NCI-H2081 (cell line): Measurements from ENCODE around the gene BOLL.
"Not testable (repeated sequence)": the region's sequence is repeated elsewhere in the genome, so short reads cannot be mapped to it uniquely, and the experiment has no call there.

Source experiments
- DNase-seq, 2 experiments: peaks; one replicate each; lab custom pipeline; 2025; lab: John Stamatoyannopoulos, UW

The BOLL gene, protein sequence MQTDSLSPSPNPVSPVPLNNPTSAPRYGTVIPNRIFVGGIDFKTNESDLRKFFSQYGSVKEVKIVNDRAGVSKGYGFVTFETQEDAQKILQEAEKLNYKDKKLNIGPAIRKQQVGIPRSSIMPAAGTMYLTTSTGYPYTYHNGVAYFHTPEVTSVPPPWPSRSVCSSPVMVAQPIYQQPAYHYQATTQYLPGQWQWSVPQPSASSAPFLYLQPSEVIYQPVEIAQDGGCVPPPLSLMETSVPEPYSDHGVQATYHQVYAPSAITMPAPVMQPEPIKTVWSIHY

DNA sequence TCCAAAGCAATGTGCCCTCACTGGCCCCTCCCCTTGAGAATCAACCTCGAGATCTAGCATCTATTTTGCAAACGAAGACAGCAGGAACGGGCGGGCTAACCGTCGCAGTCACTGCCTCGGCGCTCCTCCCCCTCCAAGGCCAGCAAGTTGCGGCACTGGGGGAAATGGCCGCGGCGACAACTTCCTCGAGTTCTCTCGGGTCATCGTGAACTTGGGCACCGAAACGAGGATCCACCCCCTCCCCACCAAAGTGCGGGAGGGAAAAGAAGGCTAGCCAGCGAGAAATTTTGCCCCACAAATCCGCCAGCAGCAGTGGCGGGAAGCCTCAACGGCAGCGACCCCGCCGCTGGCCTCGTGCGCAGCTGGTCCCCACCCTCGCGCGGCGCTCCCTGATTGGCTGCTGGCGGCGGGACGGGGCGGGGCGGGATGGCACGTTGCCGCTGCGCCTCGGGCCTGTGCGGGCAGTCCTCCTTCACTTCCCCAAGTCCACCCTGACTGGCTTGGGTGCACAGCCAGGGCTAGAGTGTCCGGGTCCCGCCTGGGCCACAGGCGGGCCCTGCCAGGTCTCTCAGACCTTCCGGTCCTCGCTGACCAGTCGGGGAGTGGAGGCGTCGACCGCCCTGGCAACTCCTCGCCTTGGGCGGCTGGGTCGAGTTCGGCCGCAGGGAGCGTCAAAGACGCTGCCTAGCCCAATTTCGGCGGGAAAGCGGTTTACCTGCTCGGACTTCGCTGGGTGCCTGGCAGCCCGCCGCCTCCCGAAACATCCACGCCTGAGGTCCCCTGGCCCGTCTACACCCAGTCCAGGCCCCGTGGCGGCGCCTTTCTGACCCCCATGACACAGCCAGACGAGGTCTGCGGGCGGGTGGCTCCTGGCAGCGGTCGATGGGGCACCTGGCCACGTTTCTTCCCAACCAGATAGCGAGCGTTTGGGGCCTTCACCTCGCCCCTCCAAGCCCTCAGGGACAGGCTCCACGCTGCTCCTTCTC is at the start of gene BOLL:
TSS of gene BOLL (minus strand) at position 364 of the 986 bp plus-strand sequence. CDS start 3,469 bp downstream, outside the sequence.
- no peak for DNase-seq

DNA sequence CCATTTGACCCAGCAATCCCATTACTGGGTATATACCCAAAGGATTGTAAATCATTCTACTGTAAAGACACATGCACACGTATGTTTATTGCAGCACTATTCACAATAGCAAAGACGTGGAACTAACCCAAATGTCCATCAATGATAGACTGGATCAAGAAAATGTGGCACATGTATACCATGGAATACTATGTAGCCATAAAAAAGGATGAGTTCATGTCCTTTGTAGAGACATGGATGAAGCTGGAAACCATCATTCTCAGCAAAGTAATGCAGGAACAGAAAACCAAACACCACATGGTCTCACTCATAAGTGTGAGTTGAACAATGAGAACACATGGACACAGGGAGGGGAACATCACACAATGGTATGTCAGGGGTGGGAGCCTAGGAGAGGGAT is 49.7 kb upstream of the BOLL start:
- DNase-seq: not testable (repeated sequence)

DNA sequence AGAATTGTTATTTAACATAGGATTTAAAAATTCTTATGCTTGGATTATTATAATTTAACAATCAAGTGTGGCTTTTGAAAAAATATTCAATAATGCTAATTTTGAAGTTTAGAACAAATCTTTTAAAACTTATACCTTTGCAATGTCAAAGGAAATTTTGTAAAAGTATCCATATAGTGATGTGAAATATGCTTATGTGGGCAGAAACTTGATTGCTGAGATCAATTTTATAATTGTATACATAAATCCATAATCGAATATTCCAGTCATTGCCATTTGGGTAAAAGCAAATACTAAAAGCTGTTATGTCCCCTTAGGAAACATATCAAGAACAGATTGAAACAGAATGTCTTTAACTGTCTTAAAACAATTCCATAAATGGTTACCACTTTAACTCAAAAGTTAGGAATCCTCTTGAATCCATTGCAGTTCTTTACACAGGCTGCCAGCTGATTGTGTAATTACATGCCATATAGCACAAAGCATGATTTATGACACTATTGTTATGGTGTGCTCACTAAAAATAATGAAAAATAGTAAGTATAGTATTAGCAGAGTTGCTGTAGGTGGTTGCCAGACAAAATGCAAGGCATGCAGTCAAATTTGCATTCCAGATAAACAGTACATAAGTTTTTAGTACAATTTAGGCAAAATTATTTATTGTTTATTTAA is 43.5 kb upstream of the BOLL start:
- peak in 1 of 2 experiments; percentile 20 for DNase-seq

DNA sequence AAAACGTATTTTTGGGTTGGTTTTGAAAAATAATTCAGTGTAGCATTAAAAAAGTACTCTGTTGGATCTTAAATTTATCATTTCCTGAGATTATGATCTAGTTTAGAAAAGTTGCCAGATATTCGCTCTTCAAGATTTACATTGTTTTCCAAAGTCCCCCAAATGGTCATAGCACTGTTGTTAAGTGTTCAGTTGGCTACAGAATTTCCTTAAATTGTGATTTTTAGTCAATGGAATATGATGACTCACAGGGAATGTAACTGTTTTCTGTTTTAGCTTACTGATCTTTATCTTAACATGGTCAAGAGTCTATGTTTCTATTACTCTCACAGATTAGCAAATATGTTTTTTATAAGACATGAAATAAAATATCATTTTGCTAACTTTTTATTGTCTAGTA is 42.5 kb upstream of the BOLL start:
- no peak for DNase-seq

DNA sequence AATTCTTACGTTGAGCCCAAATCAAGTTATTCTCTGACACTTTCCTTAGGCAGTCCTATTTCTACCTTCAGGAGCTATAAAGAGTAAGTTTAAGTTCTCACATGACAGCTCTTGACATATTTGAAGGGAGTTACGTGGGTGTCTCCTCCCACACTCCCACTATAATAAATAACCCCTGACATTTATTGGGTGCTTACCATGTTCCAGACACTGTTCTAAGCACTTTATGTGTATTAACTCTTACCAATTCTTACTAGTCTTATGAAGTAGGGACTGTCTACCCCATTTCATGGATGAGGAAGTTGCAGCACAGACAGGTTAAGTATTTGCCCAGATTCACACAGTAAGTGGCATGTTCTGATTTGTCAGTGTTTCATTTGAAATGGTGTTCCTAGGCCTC is 37.2 kb upstream of the BOLL start:
- DNase-seq: no peak

DNA sequence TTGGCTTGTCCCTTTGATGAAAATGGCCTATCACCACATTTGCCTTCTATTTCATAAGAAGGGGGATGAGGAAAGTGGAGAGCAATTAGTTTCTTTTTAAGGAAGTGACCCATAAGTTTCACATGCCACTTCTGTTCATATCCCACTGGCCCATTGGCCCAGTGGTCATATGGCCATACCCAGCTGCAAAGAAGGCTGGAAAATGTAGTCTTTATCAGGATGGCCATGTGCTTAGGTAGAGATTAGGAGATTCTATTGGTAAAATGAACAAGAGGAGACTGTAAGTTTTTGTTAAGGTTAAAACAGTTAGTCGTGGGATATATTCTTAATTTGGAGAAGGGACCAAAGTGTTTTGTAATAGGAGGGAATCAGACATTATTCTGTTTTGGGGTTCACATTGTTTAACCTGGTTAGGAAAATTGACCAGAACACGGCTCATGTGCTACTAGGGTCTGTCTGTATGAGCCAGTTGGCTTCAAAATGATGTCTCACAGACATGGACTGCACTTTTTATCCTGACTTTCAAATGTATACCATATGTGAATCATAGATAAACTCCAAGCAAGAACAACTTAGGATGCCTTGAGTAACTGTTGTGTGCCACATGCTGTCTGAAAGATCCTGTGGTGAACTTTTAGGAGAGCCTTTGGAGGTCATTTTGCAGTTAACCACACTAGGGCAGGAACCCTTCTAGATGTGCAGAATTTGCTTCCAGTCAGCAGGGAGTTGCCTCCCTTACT is 36.6 kb upstream of the BOLL start:
- DNase-seq: no peak

DNA sequence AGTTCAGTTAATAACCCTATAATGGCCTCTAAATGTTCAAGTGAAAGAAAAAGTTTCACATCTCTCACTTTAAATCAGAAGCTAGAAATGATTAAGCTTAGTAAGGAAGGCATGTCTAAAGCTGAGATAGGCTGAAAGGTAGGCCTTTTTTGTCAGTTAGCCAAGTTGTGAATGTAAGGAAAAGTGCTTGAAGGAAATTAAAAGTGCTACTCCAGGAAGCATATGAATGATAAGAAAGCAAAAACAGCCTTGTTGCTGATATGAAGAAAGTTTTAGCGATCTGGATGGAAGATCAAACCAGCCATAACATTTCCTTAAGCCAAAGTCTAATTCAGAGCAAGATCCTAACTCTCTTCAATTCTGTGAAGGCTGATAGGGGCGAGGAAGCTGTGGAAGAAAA is 29.4 kb upstream of the BOLL start:
- no peak for DNase-seq

DNA sequence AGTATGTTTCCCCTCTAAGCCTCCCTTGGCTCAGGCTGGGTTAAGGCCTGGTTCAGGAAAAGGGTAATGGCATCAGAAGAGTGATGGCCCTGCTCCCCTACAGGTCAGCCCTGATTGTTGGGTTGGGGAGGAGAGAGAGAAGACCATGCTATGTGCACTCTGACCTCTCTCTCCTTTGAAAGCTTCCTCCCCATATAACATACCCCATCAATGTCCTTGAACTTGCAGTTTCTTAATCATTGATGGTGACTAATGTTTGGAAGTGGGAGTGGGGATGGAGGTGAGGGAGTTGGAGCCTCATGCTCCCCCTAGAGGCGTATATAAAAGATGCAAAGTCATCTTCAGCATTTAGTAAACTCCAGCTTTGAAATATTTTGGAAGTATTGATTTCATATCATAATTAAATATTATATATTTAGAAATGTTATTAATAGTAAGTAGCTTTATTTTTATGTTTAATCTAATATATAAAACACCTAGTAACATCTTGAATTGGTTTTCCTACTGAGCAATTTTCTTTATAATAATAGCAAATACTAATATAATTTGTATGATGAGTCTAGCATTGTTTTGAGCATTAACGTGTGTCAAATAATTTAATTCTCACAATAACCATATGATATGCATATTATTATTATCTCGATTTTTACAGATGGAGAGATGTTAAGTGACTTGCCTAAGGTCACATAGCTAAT is 28.1 kb upstream of the BOLL start:
- peak in 1 of 2 experiments; percentile 7 for DNase-seq

DNA sequence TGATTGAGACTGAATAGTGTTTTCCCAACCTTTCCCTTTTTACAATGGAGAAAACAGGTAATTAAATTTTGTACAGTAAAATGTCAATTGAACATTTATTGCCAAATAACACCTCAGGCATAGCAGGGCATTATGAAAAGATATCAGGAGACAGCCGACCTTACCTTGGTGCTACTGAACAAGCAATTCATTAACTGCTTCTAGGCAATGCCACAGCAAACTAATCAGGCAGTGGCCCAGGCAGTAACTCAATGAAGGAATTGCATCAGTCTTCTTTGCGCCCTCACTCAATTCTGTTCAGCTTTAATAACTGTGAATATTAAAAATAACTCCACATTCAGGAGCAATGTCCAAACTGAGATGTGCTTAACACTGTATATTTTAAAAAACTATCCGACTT is 25.4 kb upstream of the BOLL start:
- no peak for DNase-seq

DNA sequence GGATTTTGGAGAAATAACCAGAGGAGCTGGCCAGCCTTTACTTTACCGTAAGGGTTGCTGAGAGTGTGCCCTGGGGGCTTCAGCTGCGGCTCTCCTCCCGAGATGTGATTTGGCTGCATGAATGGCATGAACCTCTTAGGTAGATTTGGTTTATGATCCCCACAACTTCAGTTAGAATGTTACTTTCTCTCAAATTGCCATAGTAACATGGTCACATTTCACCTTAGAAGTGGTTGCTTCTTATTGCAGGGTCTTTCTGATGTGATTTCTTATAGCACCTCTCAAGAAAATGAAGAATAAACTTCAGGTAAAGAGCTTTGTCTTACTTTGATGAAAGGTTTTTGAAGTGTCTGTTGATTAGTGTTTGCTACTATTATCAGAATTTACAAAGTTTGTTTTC is 24.9 kb upstream of the BOLL start:
- DNase-seq: no peak

DNA sequence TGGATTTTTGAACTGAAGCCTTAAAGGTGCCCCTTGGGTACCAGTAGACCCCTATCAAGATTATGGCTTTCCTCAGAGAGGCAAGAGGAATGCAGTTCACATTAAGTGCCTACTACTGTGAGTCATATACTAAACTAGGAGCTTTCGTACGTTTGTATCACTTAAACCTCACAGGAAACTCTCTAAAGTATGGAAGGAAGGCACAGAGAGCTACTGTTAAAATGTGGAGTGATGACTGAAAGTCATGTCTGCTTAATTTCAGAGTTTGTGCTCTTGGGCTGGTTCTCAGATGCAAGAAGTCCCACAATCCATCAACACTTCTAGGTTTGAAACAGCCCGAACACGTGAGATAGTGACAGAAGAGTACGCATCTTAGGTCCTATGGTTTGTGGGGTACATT is 23.9 kb upstream of the BOLL start:
- no peak for DNase-seq

DNA sequence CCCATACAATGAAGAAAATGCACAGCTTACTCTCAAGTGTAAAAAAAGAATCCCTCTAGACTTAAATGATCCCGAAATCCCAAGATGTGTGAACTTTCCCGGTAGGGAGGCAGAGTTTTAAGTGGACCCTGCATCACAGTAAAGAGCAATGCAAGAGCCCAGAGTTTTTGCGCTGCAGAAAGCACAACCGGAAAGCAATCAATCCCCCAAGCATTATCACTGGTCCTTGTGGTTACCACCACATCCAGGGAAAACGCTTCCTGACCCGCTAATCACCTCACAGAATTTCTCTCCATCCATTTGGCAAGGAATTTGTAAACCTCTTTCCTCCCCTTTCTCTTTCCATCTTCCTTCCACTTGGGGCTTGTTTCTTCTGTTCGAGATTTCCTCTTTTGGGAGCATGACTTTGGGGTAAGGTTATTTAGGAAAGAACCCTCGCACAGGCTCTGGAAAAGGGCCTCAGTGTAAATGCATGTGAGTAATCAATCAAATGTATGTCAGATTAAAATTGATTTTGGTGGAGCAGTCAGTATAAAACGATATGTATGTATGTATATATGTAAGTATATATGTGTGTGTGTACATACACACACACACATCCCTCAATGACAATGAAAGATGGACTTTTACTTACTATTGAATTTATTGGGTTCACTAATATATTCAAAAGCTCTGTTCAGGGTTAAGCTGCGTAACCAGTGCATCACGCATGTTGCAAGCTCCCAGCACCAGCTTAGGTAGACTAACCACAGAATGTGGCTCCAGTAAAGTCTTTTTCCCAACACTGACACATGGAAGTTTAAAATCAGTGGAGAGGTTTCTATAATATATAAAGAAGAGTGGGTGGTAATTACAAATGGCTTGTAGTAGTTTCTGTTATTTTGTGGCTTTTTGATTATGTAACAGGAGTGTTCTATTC is 20.9 kb upstream of the BOLL start:
- DNase-seq: no peak

DNA sequence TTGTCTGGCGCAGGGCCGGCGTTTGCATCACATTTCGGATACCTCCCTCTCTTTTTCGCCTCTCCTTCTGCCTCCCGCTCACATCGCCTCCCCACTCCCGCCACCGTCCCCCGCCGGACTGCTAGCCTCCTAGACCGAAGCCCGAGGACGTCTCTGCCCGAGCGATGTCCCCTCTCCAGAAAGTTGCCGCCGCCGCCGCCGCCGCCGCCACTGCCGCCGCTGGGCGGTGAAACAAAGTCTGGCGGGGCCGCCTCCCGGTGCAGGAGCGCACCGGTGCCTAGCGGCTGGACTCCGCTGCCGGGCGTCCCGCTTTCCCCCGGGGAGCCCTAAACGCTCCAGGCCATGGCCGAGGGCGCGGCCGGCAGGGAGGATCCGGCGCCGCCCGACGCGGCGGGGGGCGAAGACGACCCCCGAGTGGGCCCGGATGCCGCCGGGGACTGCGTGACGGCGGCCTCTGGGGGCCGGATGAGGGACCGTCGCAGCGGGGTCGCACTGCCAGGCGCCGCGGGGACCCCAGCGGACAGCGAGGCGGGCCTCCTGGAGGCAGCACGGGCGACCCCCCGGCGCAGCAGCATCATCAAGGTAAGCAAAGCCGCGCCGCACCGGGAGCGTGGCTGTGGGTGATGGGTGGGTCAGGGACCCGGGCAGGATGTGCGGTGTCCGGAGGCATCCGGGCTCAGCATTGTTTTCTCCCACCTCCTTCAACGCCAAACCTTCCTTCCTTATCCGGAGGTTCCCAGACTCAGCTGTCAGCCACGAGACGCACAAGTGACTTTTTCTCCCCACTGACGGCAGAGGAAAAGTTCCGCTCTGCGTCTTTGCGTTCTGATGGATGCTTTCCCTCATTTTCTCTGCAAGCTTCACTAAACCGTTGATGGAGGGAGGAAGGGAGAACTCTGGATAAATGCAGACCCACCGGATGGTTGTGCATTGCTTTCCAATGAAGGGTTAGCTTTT is 19.9 kb upstream of the BOLL start:
- DNase-seq: peak in 1 of 2 experiments; percentile 27

DNA sequence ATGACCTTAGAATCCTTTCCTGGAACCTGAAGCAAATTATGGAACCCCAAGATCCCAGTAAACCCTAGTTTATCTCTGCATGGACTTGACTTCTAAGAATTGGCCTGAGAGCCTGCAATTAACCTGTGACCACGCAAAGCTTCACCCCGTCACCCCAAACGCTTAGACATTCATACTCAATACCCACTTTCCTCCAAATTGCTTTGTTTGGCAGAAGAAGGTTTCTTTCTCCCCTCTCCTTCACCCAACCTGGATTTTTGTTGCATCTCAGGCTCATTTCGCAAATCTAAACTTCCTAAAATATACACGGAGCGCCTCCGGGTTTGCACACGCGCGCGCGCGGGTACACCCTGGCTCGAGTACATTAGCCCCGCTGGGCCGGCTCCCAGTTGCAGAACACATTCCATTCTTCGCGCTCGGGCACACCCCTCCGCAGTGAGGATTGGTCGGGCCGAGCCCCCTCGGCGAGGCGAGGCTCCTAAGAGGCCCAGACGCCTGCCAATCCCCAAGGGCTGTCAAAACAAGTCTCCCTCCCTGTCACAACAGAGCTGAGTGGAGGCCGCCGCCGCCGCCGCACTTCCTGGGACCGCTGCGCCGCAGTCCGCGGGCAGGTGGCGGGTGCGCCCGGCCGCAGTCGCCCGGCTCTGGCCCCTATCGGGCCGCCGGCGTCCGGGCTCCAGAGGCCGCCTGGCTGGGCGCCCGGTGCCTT is 19.1 kb upstream of the BOLL start, which contains the start of gene PLCL1:
TSS of gene PLCL1 (plus strand) at position 545 of the 709 bp plus-strand sequence.
- peak; percentile 90 to 95 for DNase-seq

DNA sequence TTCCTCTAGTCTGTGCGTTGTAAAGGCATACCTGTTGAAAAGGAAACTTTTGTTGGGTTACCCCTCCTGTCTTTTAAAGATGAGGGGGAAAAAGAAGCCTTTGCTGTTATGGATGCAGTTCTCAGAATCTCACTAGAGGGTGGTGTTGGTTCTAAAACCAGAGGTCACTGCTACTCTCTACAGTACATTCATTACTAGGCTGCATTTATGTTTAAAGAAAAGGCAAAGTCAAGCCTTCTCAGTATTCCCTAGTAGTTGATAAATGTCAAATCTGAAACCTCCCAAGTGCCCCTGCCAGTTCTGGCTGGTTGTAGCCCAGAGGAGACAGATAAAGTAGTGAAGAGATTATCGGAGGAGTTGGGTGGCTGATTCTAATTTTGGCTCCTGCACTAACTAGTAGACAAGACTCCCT is 17.9 kb upstream of the BOLL start:
- DNase-seq: peak; percentile 22 to 59

DNA sequence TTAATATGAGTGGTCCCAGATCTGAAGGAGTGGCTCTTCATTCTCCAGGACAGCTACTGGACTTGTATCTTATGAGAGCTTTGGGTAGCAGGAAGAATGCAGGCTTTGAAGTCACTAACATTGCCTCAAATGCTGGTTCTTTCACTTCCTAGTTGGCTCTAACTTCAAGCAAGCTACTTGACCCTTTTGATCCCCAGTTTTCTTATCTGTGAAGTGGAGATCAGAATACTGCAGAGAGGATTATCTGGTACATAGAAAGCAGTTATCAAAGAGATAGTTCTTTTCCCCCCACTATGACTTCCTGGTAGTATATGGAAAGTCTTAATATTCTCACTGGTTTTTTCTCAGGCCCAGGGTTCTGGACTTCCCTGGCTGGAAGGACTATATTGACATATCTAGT is 15.9 kb upstream of the BOLL start:
- DNase-seq: no peak

DNA sequence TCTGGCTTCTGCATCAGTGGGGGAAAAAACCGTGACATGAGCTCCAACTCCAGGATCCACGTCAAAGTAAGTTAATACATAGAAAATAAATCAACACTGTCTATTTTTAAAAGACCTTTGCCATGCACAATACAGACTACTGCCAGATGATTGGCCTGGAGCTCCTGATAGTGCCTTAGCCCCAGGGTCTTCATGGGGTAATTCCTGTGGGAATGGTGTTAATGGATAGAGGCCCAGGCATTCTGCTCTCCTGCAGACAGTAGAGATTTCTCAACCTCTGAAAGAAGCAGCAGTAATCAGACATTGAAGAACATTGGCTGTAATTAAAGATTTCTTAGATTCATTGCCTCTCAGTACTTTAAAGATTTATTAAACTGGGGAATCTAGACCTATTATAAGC is 15.0 kb upstream of the BOLL start:
- no peak for DNase-seq

DNA sequence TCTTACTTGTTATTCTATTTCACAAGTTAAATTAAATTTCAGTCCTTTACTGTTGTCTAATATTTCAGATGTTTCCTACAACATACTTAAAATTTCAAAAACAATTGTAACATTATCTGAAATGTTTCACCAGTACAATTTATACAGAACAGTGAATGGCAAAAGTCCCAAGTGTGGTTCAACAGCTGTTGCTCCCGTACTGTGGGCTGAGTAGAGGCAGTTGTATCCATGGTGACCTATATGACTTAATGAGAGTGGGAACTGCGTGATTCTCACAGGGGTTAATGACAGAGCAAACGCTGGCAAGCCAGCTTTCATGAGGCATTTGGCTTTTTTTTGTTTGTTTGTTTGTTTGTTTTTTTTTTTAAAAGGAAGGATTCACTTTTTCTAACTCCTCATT is 13.9 kb upstream of the BOLL start:
- DNase-seq: peak in 1 of 2 experiments; percentile 16
